UCSD-AML1 (cell line): ENCODE measurements around the gene CHRM2.

Experiments used
- DNase-seq: peaks from one replicate; lab custom pipeline; 2025; ENCODE audit not compliant: unreplicated experiment; lab: John Stamatoyannopoulos, UW

CHRM2 gene

DNA sequence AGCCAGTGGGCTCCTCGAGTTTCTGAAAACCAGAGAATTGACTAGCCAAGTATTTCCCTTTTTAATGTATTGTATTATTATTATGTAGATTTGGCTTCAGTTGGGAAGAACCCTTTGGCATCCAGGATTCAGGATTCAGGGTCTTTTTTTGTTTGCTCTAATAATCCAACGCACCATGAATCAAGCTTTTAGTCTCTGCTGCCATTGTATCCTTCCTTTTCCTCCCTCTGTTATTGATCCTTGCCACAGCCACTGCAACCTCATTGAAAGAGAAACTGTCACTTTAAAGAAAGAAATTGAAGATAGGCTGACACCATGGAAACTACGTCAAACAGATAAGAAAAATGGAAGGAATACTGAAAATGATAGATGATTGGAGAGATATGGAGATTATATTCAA lies 150.0 kb downstream of the CHRM2 start:
- no peak for DNase-seq

- DNase-seq: no peak
Observed at GRCh38 chr7:137020351-137020750, 151.9 kb downstream of the CHRM2 start.

DNA sequence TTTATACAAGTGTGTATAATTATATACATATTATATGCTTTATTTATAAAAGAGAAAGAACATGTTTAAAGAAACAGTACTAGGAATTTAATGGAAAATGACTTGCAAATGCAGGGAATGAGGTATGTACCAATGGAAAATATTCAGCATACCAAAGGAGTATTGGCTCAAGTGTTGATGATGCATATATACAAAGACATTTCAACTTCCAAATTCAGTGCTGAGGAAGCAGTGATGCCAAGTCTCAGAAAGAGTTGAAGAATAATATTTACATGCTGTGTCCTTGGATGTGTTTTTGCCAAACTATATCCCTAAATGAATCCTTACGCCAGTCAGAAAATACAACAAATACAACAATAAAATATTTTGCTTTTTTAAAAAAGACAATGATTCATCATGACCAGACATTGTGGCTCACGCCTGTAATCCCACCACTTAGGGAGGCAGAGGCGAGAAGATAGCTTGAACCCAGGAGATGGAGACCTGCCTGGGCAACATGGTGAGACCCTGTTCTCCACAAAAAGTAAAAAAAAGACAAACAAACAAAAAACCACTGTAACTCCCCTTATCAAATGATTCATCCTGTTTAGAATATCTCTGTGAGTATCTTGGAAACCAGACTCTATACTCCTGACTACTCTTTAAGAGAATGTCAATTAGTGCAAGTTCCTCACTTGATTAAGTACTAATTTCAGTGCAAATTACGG lies 157.2 kb downstream of the CHRM2 start:
- DNase-seq: no peak

DNA sequence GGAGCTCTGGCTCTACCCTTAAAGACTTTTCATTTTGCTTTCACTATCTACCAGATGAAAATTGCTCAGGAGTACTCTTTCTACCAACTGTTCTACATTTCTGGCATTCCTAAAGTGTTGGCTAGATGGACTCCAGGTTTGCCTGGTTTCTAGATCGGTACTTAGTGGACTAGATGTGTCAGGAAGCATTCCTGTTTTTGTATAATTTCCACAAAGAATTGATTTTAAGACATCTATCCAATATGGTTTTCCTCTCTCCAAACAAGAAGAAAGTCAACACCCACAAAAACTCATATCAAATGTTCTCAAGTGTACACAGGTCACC lies 157.7 kb downstream of the CHRM2 start:
- no peak for DNase-seq

- no peak for DNase-seq
Observed at GRCh38 chr7:137032436-137032835, 164.0 kb downstream of the CHRM2 start.

DNA sequence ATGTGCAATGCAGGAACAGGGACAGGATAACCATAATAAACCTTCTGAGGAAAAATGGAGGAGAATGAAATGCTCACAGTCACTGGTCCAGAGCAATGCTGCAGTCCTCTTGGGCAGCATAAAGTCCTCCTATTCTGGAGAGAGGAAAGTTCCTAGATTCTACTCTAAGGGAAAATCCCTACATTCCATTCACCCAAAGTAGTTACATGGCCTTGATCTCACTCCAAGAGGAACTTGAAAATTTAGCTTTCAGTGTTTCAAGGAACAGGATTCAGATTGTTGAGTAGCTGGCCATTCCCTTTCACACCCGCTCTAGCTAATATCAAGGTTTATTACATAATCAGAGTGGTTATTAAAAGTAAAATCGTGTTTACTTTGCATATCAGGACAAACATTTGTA lies 168.3 kb downstream of the CHRM2 start:
- no peak for DNase-seq

- no peak for DNase-seq
Observed at GRCh38 chr7:137038706-137039105, 170.3 kb downstream of the CHRM2 start.

- DNase-seq: no peak
Observed at GRCh38 chr7:137040745-137041144, 172.3 kb downstream of the CHRM2 start.

- no peak for DNase-seq
Observed at GRCh38 chr7:137045573-137045972, 177.1 kb downstream of the CHRM2 start.

GRCh38 chr7:137069249-137069963 lies 201.0 kb downstream of the CHRM2 start:
- no peak for DNase-seq
